Effector CD8-positive, alpha-beta T cell (primary cell): Measurements from ENCODE around the gene TEX11.

ENCODE experiments used
- DNase-seq: peaks from one replicate; lab custom pipeline; 2025; lab: John Stamatoyannopoulos, UW

TEX11 gene

GRCh38 chrX:70494441-70494840 lies 414.1 kb downstream of the TEX11 start:
- DNase-seq: no peak

- DNase-seq: no peak
These were observed 419.7 kb downstream of the TEX11 start for GRCh38 chrX:70488856-70489255.

- no peak for DNase-seq
These were observed 423.0 kb downstream of the TEX11 start for GRCh38 chrX:70485466-70485865.

DNA sequence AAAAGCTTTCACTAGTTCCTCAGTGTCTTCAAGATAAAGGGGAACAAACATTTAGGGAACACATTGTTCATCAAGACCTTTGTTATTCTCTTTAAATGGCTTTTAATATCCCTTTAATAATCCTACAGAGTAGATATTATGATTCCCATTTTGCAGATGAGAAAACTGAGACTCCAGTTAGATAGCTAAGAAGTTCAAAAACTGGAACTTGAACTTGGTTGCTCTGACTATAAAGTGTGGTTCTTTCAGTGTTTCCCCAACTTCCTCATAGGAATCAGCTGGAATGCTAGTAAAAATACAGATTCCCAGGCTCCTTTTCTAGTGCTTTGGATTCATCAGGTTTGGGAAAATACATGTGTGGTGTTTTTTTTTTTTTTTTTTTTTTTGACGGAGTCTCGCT lies 426.2 kb downstream of the TEX11 start:
- no peak for DNase-seq

DNA sequence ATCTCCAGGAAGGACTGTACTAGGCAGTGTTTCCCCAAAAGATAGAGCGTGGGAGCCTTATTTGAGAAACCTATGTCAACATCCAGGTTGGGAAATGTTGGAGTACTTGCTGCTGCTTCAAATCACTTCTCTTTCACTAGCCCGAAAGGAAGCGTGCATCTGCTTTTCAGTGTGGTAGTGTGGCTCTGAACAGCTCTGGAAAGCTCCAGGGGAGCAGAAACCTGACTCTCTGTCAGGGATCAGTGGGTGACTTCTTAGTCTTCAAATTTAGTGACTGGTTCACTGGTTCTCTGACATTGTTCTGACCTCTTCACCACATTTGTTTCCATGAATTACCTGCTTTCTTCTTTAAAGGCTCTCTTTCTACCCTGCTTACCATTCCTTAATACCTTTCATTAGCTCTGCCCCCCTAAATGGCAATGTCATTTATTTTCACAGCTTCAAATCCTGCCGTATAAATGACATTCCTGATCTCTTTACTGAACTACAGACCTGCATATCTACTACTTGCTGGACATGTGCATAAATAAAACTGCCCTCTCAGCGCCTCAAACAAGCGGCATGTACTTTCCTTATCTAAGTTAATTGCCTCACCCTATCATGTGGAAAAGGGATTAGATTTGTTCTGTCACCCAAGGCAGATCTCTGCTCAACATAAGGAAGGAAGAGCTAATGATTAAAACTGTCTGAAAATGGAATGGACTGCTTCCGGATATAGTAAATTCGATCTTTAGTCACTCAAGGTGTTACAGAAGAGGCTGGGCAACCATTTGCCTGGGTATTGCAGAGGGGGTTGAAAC lies 426.8 kb downstream of the TEX11 start:
- DNase-seq: no peak

GRCh38 chrX:70480660-70481018 lies 427.9 kb downstream of the TEX11 start:
- no peak for DNase-seq

DNA sequence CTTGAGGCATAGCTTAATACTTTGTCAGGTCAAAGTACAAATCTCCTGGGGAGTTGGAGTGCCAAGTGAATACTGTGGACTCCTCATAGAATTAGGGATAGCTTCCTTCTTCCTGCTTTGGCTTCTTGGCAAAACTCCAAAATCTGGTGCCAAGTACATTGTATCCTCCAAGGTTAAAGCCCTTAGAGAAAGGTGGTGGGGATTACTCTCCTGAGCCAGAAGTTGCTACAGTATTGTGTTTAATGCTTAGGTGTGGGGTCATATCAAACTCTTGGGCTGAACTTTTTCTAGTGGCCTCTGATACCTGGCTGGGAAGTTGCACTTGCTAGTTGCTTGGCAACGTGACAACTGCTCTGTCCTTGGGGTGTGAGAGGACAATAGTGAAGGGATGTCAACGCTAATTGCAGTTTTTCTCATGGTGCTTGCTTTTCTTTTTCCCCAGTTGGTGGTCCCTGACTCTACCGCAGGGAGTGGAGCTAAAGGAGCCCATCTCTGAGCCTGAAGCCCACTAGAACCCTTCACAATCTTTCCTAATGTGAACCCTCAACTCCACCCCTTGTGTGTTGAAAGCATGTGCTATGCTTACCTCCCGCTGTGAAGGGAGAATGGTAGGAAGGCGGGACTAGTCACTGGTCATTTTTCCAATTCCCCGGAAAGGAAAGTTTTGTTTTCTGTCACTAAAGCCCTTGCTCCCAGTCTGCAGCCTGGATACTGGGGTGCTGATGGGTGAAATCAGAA lies 428.4 kb downstream of the TEX11 start:
- no peak for DNase-seq

DNA sequence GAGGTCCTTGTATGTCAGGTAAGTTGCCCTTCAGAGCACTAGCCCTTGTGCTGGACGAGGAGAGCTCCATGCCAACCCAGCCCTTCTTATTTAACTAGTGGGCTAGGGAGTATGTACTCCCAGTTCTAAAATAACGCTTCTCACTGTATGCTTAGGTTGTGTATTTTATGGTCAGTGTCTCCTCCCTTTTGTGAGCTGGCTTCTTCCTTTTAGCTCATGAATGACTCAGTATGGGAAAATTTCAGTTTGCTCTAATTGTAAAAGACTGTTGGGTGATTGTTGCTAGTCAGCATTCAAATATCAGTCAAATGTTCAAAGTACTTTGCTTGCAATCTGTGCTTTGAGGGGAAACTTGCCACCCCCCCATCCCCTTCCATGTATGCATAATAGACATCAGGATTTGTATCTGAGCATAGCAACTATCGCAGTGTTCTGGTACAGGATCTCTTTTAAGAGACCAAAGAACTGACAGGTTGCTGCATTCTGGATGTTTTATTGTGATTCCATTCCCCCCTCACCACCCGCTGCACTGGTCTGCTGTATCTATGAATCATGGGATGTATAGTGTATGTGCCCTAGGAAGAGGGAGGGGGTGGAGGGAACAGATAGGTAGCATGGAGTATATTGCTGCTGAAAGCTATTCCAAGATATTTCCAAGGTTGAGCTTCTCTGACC lies 429.1 kb downstream of the TEX11 start:
- DNase-seq: no peak
